Activated T-cell treated with anti-CD3 and anti-CD28 coated beads, Interleukin-2, amount 50 U/mL, for 72 hours (primary cell): ENCODE results near the gene GON7. TPM values are rescaled to one million over a fixed set of nuclear protein-coding genes. Genes with fewer than 3 reads are reported as not detected.

ENCODE experiments used
- ATAC-seq, 2 donors: fragments of 150-1000 bp; cut with Tn5 transposase; replicated peaks in 1 of 2; 2 replicates each; pipeline ENCODE4 v1.10.0; 2021; ENCODE audit warnings: moderate library complexity in 2 of 2, mild to moderate bottlenecking in 1 of 2
- DNase-seq, 2 donors: peaks; one replicate each; pipeline ENCODE4 v3.0.0; 2021 to 2022; ENCODE audit warnings: mixed read lengths in 1 of 2
- H3K27ac Mint-ChIP-seq: one replicate; pipeline ENCODE4 v1.8.0; 2022; ENCODE audit warnings: mild to moderate bottlenecking, moderate library complexity, mixed read lengths
- H3K27me3 Mint-ChIP-seq: one replicate; pipeline ENCODE4 v1.8.0; 2022; ENCODE audit warnings: low read depth, mixed read lengths
- H3K36me3 Mint-ChIP-seq, 2 donors: one replicate each; pipeline ENCODE4 v1.8.0; 2022; ENCODE audit warnings: mixed read lengths in 2 of 2, mild to moderate bottlenecking in 1 of 2; ENCODE audit not compliant: insufficient read depth in 2 of 2
- H3K4me1 Mint-ChIP-seq: one replicate; pipeline ENCODE4 v1.8.0; 2022; ENCODE audit warnings: low read depth, mixed read lengths
- H3K4me3 Mint-ChIP-seq, 2 donors: one replicate each; pipeline ENCODE4 v1.8.0; 2022; ENCODE audit warnings: mild to moderate bottlenecking in 2 of 2, mixed read lengths in 2 of 2, moderate library complexity in 2 of 2
- H3K9me3 Mint-ChIP-seq, 2 donors: one replicate each; pipeline ENCODE4 v1.8.0; 2022; ENCODE audit warnings: mixed read lengths in 2 of 2
- total RNA-seq, 2 donors: library from RNA; stranded (reverse); gene quantifications; one replicate each; pipeline ENCODE4 v1.2.3, GENCODE V29; 2022

Gene GON7
- total RNA-seq, 2 donors from 2014 or later: 22.3 to 27.8 TPM

- Mint-ChIP-seq H3K4me3 (no peak overlapping the region), H3K4me1 (no peaks in the 10 kb centered on the region), H3K36me3 (peaks cover 2 to 36% of the 10 kb centered on the region in 2 donors), H3K27ac (no peak overlapping the region), H3K27me3 (no peaks in the 10 kb centered on the region), H3K9me3 (no peaks in the 10 kb centered on the region)
- DNase-seq (no peak), ATAC-seq (no peak)
Measured at GRCh38 chr14:93223565-93223964, 16.7 kb upstream of the GON7 start.

GRCh38 chr14:93220509-93220908, 13.6 kb upstream of the GON7 start:
- no peak for ATAC-seq
- H3K4me1 Mint-ChIP-seq: no peaks in the 10 kb centered on the region
- H3K9me3 Mint-ChIP-seq: no peaks in the 10 kb centered on the region
- no peak overlapping the region for H3K27ac Mint-ChIP-seq
- no peaks in the 10 kb centered on the region for H3K27me3 Mint-ChIP-seq
- H3K36me3 Mint-ChIP-seq: peaks cover 0 to 24% of the 10 kb centered on the region in 2 donors
- H3K4me3 Mint-ChIP-seq: no peak overlapping the region
- no peak for DNase-seq

- Mint-ChIP-seq H3K9me3 (no peaks in the 10 kb centered on the region), H3K4me3 (no peak overlapping the region), H3K27me3 (no peaks in the 10 kb centered on the region), H3K4me1 (no peaks in the 10 kb centered on the region), H3K36me3 (peaks cover 0 to 24% of the 10 kb centered on the region in 2 donors), H3K27ac (no peak overlapping the region)
- DNase-seq: peak; percentile 31 to 45
- peak; percentile 65 to 75 for ATAC-seq
Measured at GRCh38 chr14:93219103-93219726, 12.3 kb upstream of the GON7 start.

- H3K27me3 Mint-ChIP-seq: no peaks in the 10 kb centered on the region
- H3K27ac Mint-ChIP-seq: no peak overlapping the region
- H3K4me1 Mint-ChIP-seq: peaks cover under 1% of the 10 kb centered on the region
- no peak for DNase-seq
- no peaks in the 10 kb centered on the region for H3K9me3 Mint-ChIP-seq
- no peak for ATAC-seq
- H3K36me3 Mint-ChIP-seq: peaks cover 2 to 24% of the 10 kb centered on the region in 2 donors
- H3K4me3 Mint-ChIP-seq: no peak overlapping the region
Measured at GRCh38 chr14:93214598-93214997, 7.7 kb upstream of the GON7 start.

GRCh38 chr14:93212432-93212831, 5.6 kb upstream of the GON7 start:
- no peak for ATAC-seq
- H3K27ac Mint-ChIP-seq: no peak overlapping the region
- peaks cover 20% of the 10 kb centered on the region for H3K4me1 Mint-ChIP-seq

GRCh38 chr14:93207468-93208308, 823 bp upstream of the GON7 start:
- Mint-ChIP-seq H3K9me3 (no peaks in the 10 kb centered on the region), H3K36me3 (peaks cover 8 to 19% of the 10 kb centered on the region in 2 donors), H3K4me3 (peak overlapping the region; percentile 78 to 99), H3K4me1 (peaks cover 45% of the 10 kb centered on the region), H3K27ac (peak overlapping the region; percentile 10), H3K27me3 (no peaks in the 10 kb centered on the region)
- DNase-seq: peak; percentile 42 to 44
- peak; percentile 46 to 53 for ATAC-seq

More at GRCh38 chr14:93212432-93212831, 5.6 kb upstream of the GON7 start:
- peaks cover 5 to 26% of the 10 kb centered on the region in 2 donors for H3K36me3 Mint-ChIP-seq
- no peaks in the 10 kb centered on the region for H3K27me3 Mint-ChIP-seq
- no peak for DNase-seq
- H3K9me3 Mint-ChIP-seq: no peaks in the 10 kb centered on the region
- no peak overlapping the region for H3K4me3 Mint-ChIP-seq

- DNase-seq (no peak), ATAC-seq (no peak)
- no peak overlapping the region for H3K27ac Mint-ChIP-seq
- no peak overlapping the region for H3K4me3 Mint-ChIP-seq
- H3K27me3 Mint-ChIP-seq: no peaks in the 10 kb centered on the region
- peaks cover 25% of the 10 kb centered on the region for H3K4me1 Mint-ChIP-seq
- H3K9me3 Mint-ChIP-seq: no peaks in the 10 kb centered on the region
- peaks cover 0 to 2% of the 10 kb centered on the region in 2 donors for H3K36me3 Mint-ChIP-seq
Measured at GRCh38 chr14:93201155-93201704, 5.6 kb downstream of the GON7 start.

GRCh38 chr14:93200553-93200952, 6.3 kb downstream of the GON7 start:
- no peak overlapping the region for H3K27ac Mint-ChIP-seq
- H3K4me3 Mint-ChIP-seq: no peak overlapping the region
- H3K9me3 Mint-ChIP-seq: no peaks in the 10 kb centered on the region
- peaks cover 0 to 2% of the 10 kb centered on the region in 2 donors for H3K36me3 Mint-ChIP-seq
- ATAC-seq (no peak), DNase-seq (no peak)
- H3K27me3 Mint-ChIP-seq: no peaks in the 10 kb centered on the region
- peaks cover 20% of the 10 kb centered on the region for H3K4me1 Mint-ChIP-seq

GRCh38 chr14:93199031-93199430, 7.8 kb downstream of the GON7 start:
- no peak for DNase-seq
- no peak for ATAC-seq
- Mint-ChIP-seq H3K27me3 (no peaks in the 10 kb centered on the region), H3K36me3 (peaks cover 0 to 2% of the 10 kb centered on the region in 2 donors), H3K27ac (no peak overlapping the region), H3K4me3 (no peak overlapping the region), H3K9me3 (no peaks in the 10 kb centered on the region), H3K4me1 (peaks cover 4% of the 10 kb centered on the region)

- no peaks in the 10 kb centered on the region for H3K9me3 Mint-ChIP-seq
- no peak for ATAC-seq
- H3K27ac Mint-ChIP-seq: no peak overlapping the region
- no peaks in the 10 kb centered on the region for H3K4me1 Mint-ChIP-seq
- H3K27me3 Mint-ChIP-seq: no peaks in the 10 kb centered on the region
- H3K36me3 Mint-ChIP-seq: peaks cover 0 to 2% of the 10 kb centered on the region in 2 donors
- no peak for DNase-seq
- H3K4me3 Mint-ChIP-seq: no peak overlapping the region
Measured at GRCh38 chr14:93195316-93195999, 11.4 kb downstream of the GON7 start.

- Mint-ChIP-seq H3K27me3 (no peaks in the 10 kb centered on the region), H3K4me3 (no peak overlapping the region), H3K27ac (no peak overlapping the region), H3K36me3 (peaks cover 0 to 7% of the 10 kb centered on the region in 2 donors), H3K4me1 (peaks cover 40% of the 10 kb centered on the region), H3K9me3 (no peaks in the 10 kb centered on the region)
- ATAC-seq (no peak), DNase-seq (no peak)
Measured at GRCh38 chr14:93186956-93187355, 19.9 kb downstream of the GON7 start.

GRCh38 chr14:93186466-93186865, 20.4 kb downstream of the GON7 start:
- Mint-ChIP-seq H3K27ac (peak overlapping the region; percentile 56), H3K9me3 (no peaks in the 10 kb centered on the region), H3K36me3 (peaks cover 2 to 9% of the 10 kb centered on the region in 2 donors), H3K27me3 (no peaks in the 10 kb centered on the region), H3K4me3 (peak overlapping the region; percentile 62 to 92), H3K4me1 (peaks cover 40% of the 10 kb centered on the region)
- no peak for DNase-seq
- ATAC-seq: no peak

GRCh38 chr14:93185349-93185720, 21.5 kb downstream of the GON7 start:
- H3K4me1 Mint-ChIP-seq: peaks cover 40% of the 10 kb centered on the region
- H3K27me3 Mint-ChIP-seq: no peaks in the 10 kb centered on the region
- H3K9me3 Mint-ChIP-seq: no peaks in the 10 kb centered on the region
- no peak for DNase-seq
- ATAC-seq: no peak
- H3K36me3 Mint-ChIP-seq: peaks cover 2 to 9% of the 10 kb centered on the region in 2 donors
- peak overlapping the region; percentile 97 for H3K27ac Mint-ChIP-seq
- peak overlapping the region; percentile 92 to 98 for H3K4me3 Mint-ChIP-seq
